GM18498 (cell line): ENCODE results near the gene NPC2.
A peak's percentile ranks its signal among the peaks of the same experiment; 100 is the strongest.
"Not testable (repeated sequence)": the region's sequence is repeated elsewhere in the genome, so short reads cannot be mapped to it uniquely, and the experiment has no call there.

Experiments
- ATAC-seq: cut with Tn5 transposase; IDR thresholded peaks from one replicate; pipeline ENCODE4 v1.9.1; 2021; ENCODE audit warnings: mild to moderate bottlenecking, moderate library complexity; ENCODE audit not compliant: unreplicated experiment

The NPC2 gene

GRCh38 chr14:74492776-74493342 lies at the start of gene NPC2:
Gene NPC2, minus strand, starts transcription at chr14:74493305. Its CDS starts 31 bp downstream, at chr14:74493274.
- peak; percentile 14 for ATAC-seq

- no peak for ATAC-seq
Observed at GRCh38 chr14:74542056-74542685, 49.1 kb upstream of the NPC2 start.

DNA sequence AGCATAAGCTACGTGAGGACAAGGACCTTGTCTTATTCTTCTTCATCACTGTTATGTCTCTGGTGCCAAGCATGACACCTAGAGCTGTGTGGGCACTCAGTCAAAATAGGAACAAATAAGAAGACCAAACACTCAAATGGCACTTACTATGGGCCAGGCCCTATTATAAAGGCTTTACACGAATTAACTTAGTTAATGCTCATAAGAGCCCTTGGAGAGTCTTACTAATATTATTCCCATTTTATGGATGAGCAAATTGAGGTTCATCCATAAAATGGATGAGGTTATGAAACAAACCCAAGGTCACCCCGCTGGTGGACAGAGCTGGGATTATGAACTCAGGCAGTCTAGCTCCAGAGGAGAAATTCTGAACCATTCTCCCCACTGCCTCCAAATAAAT lies 48.1 kb upstream of the NPC2 start:
- ATAC-seq = no peak

DNA sequence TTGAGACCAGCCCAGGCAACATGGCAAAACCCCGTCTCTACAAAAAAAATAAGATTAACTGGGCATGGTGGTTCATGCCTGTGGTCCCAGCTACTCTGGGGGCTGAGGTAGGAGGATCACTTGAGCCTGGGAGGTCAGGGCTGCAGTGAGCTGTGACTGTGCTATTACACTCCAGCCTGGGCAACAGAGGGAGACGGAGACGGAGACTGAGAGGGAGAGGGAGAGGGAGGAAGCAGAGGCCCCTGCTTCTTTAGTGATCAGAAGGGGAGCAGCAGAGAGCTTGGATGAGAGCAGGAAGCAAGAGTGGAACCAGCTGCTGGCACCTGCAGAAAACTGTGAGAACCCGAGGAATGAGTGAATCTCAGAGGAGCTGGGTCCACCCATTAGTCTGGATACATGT lies 46.4 kb upstream of the NPC2 start:
- ATAC-seq = no peak

DNA sequence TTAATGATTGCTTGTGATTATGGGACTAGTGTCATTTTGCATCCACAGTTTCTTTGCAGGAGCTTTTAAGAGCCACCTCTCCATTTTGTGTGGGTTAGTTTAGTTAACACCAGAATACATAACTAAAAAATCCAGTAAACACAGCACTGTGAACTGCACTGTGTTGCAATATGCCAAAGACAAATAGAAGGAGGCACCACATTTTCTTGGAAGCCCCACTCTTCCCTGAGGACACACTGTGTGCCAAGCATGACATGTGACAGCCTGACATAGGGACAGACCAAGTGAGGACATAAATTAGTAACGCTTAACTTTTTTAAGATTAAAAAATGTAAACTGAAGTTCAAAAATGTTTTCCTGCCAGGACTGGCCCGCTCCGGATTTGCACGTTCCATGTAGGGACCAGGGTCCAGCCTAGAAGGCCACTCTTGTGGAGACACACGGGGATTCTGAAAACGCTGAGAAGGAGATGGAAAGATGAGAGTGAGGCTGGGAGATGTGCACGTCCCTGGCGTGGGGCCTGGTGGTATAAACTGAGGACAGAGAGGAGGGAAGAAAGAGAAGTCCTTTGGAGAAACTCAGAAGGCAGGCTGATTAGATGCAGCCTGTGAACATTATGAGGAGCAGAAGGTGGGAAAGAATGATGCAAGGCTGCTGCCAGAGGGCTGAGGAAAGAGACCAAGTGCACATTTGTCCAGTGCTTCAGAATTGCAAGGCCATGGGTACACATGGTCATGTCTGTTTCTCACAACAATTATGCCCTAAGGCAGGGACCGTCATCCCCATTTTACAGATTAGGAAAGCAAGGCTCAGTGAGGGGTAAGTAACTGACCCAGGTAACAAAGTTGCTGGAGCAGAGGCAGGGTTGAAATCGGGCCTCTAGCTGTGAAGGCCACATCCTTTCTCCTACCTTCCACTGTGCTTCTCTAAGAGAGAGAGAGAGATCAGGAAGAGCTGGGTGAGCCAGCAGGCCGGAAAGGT lies 45.6 kb upstream of the NPC2 start:
- ATAC-seq = no peak

DNA sequence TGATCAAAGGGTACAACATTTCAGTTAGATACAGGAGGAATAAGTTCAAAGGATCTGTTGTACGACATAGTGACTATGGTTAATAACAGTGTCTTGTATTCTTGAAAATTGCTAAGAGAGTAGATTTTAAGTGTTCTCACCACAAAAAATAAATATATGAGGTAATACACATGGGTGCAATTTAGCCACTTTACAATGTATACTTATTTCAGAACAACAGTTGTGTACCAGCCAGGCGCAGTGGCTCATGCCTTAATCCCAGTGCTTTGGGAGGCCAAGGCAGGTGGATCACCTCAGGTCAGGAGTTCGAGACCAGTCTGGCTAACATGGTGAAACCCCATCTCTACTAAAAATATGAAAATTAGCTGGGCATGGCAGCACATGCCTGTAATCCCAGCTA lies 43.2 kb upstream of the NPC2 start:
- ATAC-seq = not testable (repeated sequence)

DNA sequence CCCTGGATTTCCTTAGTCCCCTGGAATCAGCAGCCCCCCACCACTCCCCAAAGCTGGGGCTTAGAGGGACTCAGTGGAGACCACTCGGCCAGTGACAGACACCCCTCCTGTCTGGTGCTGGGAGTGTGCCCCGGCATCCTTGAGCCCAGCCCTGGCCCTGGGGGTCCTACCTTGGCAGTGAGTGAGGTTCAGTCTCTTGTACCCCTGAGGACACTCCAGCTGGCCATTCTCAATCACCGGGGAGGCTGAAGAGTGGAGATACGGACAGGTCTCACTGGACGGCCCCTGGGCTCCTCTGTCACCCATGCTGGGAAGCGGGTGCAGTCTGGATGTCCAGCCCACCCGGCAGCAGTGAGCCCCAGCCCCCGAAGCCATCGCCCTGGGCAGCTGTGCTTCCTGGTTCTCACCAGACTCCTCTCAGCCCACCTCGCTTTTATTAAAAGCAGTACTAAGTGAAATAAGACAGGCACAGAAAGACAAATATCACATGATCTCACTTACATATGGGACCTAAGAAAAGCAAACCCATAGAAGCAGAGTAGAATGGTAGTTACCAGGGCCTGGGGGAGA lies 42.7 kb upstream of the NPC2 start:
- no peak for ATAC-seq

DNA sequence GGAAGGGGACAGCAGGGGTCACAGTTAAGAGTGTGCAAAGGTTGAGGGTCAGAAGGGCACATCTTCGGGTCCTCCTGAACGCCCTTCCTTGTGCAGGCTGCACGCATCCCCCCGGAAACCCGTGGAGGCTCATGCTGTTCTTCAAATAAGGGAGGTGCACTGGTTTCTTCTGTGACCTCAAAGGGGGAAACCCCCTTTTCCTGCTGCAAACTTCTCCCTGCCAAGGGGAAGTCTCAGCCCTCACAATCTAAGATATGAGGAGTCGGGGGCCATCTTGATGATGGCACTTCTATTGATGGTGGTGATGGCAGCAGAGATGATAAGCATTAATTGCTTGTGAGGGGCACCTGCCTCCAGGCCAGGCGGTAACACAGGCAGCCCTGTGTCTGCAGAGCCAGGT lies 40.5 kb upstream of the NPC2 start:
- no peak for ATAC-seq

DNA sequence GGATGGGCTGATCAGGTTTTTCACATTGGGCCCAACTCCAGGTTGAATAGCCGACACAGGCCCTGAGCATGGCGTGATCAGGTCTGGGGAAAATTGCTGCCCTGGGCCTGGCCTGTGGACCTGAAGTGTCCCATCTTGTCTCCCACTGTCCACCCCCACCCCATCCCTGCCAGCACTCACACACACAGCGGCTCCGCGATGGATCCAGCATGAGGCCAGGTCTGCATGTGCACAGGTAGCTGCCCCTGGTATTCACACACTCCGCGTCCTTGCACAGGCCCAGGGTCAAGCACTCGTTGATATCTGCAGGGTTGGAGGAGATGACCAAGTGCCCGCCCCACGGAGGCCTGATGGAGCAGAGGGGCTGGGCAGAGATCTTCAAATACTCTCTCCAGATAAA lies 39.1 kb upstream of the NPC2 start:
- ATAC-seq = no peak

DNA sequence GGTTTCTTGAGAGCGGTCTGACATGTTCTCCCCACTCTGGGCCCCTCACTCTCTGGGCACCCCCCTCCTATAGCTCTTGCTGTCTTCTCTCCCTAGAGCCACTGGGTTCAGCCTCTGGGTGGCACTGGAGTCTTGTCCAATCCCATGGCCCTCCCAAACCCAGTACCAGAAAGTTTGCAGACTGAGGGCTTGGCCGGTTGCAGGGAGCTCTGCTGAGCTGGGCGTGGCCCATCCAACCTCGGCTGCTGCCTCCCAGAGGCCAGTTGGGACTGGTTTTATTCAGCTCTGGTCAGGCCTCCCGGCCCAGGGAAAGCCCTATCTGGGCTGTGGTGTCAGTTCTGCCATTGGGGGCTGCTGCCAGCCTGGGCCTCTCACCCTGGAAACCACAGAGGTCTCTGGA lies 38.4 kb upstream of the NPC2 start:
- no peak for ATAC-seq

- ATAC-seq = no peak
Observed at GRCh38 chr14:74531006-74531405, 37.9 kb upstream of the NPC2 start.

GRCh38 chr14:74528886-74529285 lies 35.8 kb upstream of the NPC2 start:
- ATAC-seq = no peak

DNA sequence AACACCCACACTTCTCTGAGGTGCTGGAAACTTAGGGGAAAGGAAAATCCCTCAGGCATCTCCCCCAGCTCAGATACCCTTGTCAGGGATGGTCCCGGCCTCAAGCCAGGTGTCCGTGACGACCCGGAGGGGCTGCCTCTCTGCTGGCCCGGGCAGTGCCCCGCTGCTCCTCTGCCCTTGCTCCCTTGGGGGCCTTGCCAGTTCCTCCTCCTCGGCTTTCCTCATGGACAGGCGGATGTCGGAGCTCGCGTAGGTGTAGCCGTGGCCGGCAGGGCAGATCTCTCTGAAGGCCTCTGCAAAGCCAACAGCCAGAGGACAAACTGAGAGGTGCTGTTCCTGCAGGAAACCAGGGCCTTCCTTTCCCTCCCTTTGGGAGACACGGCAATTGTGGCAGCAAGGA lies 35.3 kb upstream of the NPC2 start:
- no peak for ATAC-seq

DNA sequence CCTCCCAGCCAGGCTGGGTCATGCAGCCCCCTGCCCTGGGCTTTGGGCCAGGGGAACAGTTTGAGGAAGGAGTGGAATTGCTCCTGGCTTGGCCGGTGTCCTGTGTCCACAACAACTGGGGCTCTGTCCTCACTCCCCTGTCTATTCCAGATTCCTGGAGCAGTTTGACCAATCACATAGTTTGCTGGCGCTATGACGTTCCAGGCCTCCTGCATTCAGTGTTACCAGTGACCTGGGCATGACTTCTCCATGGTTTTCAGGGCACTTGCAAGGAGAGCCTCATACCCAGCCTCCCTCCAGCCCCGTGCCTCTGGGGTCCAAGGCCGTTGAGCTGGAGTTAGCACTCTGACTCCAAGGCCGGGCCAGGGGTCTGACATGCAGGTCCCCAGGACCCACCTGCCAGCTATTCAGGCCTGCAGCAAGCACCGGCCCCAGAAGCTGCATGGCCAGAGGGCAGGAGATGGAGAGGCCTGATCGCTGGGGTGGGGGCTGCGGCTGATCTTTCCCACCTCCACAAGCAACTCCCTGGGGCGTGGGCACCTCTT lies 34.7 kb upstream of the NPC2 start:
- ATAC-seq = no peak

DNA sequence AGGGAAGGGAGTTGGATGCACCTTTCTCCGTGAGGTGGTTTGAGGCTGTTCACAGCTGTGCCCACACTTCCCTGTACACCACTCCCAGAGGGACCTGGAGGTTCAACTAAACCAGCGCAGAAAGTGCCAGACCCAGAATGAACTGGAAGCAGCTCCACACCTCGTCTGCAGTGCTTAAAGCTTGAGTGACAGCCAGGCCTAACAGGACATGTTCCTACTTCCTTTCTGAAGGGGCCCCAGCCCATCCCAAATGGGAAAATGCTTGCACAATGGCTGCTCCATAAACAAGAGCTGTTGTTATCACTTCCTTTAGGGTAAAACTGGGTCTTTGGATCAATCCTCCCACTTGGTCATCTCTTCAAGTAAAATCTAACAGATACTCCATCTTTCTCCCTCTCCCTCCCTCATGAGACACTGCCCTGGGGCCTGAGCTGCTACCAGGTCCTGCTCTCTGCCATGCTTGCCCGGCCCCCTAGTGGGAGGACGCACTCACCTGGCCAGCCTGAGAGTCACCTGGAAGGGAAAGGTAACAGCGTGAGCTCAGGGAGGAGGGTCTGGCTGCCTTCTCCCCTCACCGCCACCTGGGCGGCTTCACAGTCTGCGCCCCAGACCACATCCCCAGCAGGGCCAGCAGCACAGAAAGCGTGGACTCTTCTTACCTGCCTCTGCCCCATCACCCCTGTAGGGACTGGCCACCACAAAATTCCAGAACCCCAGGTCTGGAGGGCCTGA lies 33.9 kb upstream of the NPC2 start:
- ATAC-seq = no peak

- no peak for ATAC-seq
Observed at GRCh38 chr14:74525361-74525851, 32.3 kb upstream of the NPC2 start.

DNA sequence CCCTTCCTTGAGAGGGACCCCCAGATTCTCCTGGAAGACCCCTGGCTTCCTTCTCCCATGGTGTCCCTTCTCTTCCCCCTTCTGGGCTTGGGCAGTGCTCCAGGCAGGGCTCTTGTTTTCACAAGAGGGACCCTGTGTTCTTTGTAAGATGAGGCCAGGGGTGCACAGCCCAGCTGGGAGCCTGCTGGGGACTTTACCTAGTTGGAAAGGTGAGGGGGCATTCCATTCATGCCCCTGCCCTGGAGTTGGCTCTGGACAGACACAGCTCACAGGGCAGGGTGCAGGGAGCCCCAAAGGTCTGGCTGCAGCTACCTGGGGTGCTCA lies 31.7 kb upstream of the NPC2 start:
- no peak for ATAC-seq

GRCh38 chr14:74524076-74524811 lies 31.1 kb upstream of the NPC2 start:
- no peak for ATAC-seq

DNA sequence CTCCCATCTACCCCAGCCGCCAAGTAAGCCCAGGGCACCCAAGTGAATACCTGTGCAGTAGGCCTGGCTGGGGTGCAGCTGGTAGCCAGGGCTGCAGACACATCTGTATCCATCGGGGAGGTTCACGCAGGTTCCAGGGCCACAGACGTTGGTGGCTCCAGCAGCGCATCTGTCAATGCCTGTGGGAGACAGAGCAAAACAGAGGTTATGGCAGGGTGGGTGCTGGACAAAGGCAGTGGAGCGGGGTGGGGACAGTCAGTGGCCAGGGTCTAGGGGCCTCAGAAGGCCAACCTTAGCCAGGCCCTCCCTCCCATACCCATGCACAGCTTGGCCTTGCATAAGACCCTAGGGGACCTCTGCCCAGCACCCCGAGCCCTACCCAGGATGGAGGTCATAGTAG lies 29.6 kb upstream of the NPC2 start:
- ATAC-seq = no peak

DNA sequence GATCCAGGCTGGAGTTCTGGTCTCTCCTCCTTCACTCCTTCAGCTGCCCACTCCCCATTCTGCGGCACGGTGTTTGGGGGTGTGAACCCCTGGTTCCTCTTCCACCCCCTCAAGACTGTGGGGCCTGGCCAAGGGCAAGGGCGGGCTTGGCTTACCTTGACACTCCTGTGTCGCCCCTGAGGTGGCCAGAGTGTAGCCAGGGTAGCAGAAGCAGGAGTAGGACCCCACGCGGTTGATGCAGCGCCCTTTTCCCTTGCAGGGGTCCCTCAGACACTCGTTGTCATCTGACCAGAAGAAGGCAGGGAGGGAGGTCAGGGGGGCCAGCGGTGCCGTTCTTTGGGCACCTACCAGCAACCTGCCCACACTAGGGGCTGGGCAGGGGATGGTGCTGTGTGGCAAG lies 28.7 kb upstream of the NPC2 start:
- no peak for ATAC-seq
